Ascending aorta (tissue), 2 donors: ENCODE results near the gene ALDH1B1. TPM values are rescaled to one million over a fixed set of nuclear protein-coding genes. Genes with fewer than 3 reads are reported as not detected.

Experiments
- DNase-seq, 2 donors: peaks; one replicate each; pipeline ENCODE4 v3.0.0-alpha.2; 2019; ENCODE audit warnings: low spot score in 2 of 2
- H3K27ac ChIP-seq, 2 donors: fragments of 200-600 bp; sonication (generic); one replicate each; pipeline ENCODE4 v1.5.1; 2016 to 2017; ENCODE audit warnings: mild to moderate bottlenecking in 1 of 2
- H3K27me3 ChIP-seq: fragments of 200-600 bp; sonication (generic); one replicate; pipeline ENCODE4 v1.5.1; 2017
- H3K36me3 ChIP-seq, 2 donors: fragments of 200-600 bp; sonication (generic); one replicate each; pipeline ENCODE4 v1.5.1; 2016
- H3K4me1 ChIP-seq, 2 donors: fragments of 200-600 bp; sonication (generic); one replicate each; pipeline ENCODE4 v1.5.1; 2016 to 2017; ENCODE audit warnings: mild to moderate bottlenecking in 1 of 2
- H3K4me3 ChIP-seq, 2 donors: fragments of 200-600 bp; sonication (generic); one replicate each; pipeline ENCODE4 v1.5.1; 2016 to 2017; ENCODE audit warnings: mild to moderate bottlenecking in 1 of 2
- H3K9me3 ChIP-seq, 2 donors: fragments of 200-600 bp; sonication (generic); one replicate each; pipeline ENCODE4 v1.5.1; 2016
- CTCF ChIP-seq, 3 experiments: fragments of 200-600 bp in 2 of 3; fragments of 450-650 bp in 1 of 3; sonication (generic) in 2 of 3; IDR thresholded peaks; one replicate each; pipeline ENCODE4 v1.5.1; 2016 to 2019; ENCODE audit warnings: antibody characterized with exemption in 3 of 3, mild to moderate bottlenecking in 1 of 3, moderate library complexity in 1 of 3
- intact Hi-C: fragments of 100-400 bp; cut with DNase I; formaldehyde crosslinking; loops from one replicate; pipeline ENCODE4 v1.15.1; 2023
- total RNA-seq: library from RNA; depleted of rRNA; stranded (reverse); fragments of >200 nt; gene quantifications from one replicate; pipeline ENCODE4 v1.1.0, GENCODE V29; 2016

ALDH1B1 gene
- total RNA-seq, 1 donor from 2014 or later: 85.5 TPM

DNA sequence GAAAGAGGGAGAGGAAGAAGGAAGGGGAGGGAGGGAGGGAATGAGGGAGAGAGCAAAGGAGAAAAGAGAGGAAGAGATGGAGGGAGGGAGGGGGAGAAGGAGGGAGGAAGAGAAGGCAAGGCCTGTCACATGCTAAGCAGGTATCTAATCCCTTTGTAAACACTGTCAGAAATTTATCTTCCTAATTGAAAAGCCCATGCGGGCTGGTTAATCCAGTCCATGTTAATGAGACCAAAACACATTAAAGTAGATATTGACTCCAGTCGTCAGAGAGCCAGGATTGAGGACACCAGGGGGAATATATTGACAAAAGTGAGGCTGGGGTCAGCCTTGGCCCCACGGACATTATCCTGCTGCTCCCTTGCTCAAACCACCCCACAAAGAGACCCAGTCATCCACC, 37.4 kb upstream of the ALDH1B1 start:
- no peaks in the 10 kb centered on the region for H3K9me3 ChIP-seq
- H3K4me1 ChIP-seq: no peaks in the 10 kb centered on the region
- intact Hi-C loops: loop anchor here (10.0 kb wide), 1 partner anchor 120 kb away; no protein-coding TSS in a partner anchor
- no peak for TF ChIP-seq CTCF (IDR thresholded peaks at IDR 0.05)
- H3K27me3 ChIP-seq: no peaks in the 10 kb centered on the region
- H3K27ac ChIP-seq: no peak overlapping the region
- no peak overlapping the region for H3K4me3 ChIP-seq
- no peaks in the 10 kb centered on the region for H3K36me3 ChIP-seq
- peak in 1 of 2 donors; percentile 7 for DNase-seq

GRCh38 chr9:38355517-38356120, 36.9 kb upstream of the ALDH1B1 start:
- Histone ChIP-seq H3K27ac (no peak overlapping the region), H3K4me3 (no peak overlapping the region), H3K36me3 (no peaks in the 10 kb centered on the region), H3K9me3 (no peaks in the 10 kb centered on the region), H3K27me3 (no peaks in the 10 kb centered on the region), H3K4me1 (no peaks in the 10 kb centered on the region)
- intact Hi-C loops: loop anchor here (10.0 kb wide), 1 partner anchor 121 kb away; no protein-coding TSS in a partner anchor
- peak in 1 of 2 donors; percentile 9 for DNase-seq
- no peak for TF ChIP-seq CTCF (IDR thresholded peaks at IDR 0.05)

GRCh38 chr9:38356851-38357250, 35.7 kb upstream of the ALDH1B1 start:
- no peak overlapping the region for H3K4me3 ChIP-seq
- TF ChIP-seq CTCF (IDR thresholded peaks at IDR 0.05): no peak
- no peaks in the 10 kb centered on the region for H3K4me1 ChIP-seq
- DNase-seq: no peak
- H3K36me3 ChIP-seq: no peaks in the 10 kb centered on the region
- H3K27me3 ChIP-seq: no peaks in the 10 kb centered on the region
- no peaks in the 10 kb centered on the region for H3K9me3 ChIP-seq
- no peak overlapping the region for H3K27ac ChIP-seq
- intact Hi-C loops: loop anchor here (10.0 kb wide), 1 partner anchor 122 kb away; no protein-coding TSS in a partner anchor

- no peaks in the 10 kb centered on the region for H3K9me3 ChIP-seq
- DNase-seq: peak in 1 of 2 donors; percentile 55
- no peaks in the 10 kb centered on the region for H3K4me1 ChIP-seq
- no peak for TF ChIP-seq CTCF (IDR thresholded peaks at IDR 0.05)
- no peak overlapping the region for H3K27ac ChIP-seq
- no peaks in the 10 kb centered on the region for H3K36me3 ChIP-seq
- H3K4me3 ChIP-seq: no peak overlapping the region
- no peaks in the 10 kb centered on the region for H3K27me3 ChIP-seq
- intact Hi-C loops: loop anchor here (10.0 kb wide), 1 partner anchor 123 kb away; no protein-coding TSS in a partner anchor
Observed at GRCh38 chr9:38357350-38358114, 35.0 kb upstream of the ALDH1B1 start.

- DNase-seq: peak in 1 of 2 donors; percentile 34
- Histone ChIP-seq H3K36me3 (no peaks in the 10 kb centered on the region), H3K4me1 (peaks cover 0 to 3% of the 10 kb centered on the region in 2 donors), H3K4me3 (no peak overlapping the region), H3K27me3 (no peaks in the 10 kb centered on the region), H3K27ac (no peak overlapping the region), H3K9me3 (no peaks in the 10 kb centered on the region)
- no peak for TF ChIP-seq CTCF (IDR thresholded peaks at IDR 0.05)
- intact Hi-C loops: loop anchor here (10.0 kb wide), 1 partner anchor 124 kb away; no protein-coding TSS in a partner anchor
Observed at GRCh38 chr9:38358390-38359296, 33.9 kb upstream of the ALDH1B1 start.
